Hepatocyte (in vitro differentiated cells): Measurements from ENCODE around the gene MRPL14. TPM values are rescaled to one million over a fixed set of nuclear protein-coding genes. Genes with fewer than 3 reads are reported as not detected.
A peak's percentile ranks its signal among the peaks of the same experiment; 100 is the strongest.

Source experiments
- DNase-seq: peaks from one replicate; pipeline ENCODE4 v3.0.0-alpha.2; 2016; ENCODE audit warnings: low spot score
- H2AFZ ChIP-seq: fragments of 200-600 bp; sonication (generic); 2 replicates; pipeline ENCODE4 v1.6.0; 2016; ENCODE audit warnings: antibody characterized with exemption, mild to moderate bottlenecking
- H3K27ac ChIP-seq: fragments of 200-600 bp; sonication (generic); 2 replicates; pipeline ENCODE4 v1.5.1; 2016; ENCODE audit warnings: mild to moderate bottlenecking
- H3K27me3 ChIP-seq: fragments of 200-600 bp; sonication (generic); 2 replicates; pipeline ENCODE4 v1.6.1; 2016
- H3K36me3 ChIP-seq: fragments of 200-600 bp; sonication (generic); replicated peaks from 2 replicates; pipeline ENCODE4 v1.5.1; 2016; ENCODE audit warnings: low read depth; ENCODE audit not compliant: insufficient read depth
- H3K4me1 ChIP-seq: fragments of 200-600 bp; sonication (generic); 2 replicates; pipeline ENCODE4 v1.5.1; 2016; ENCODE audit warnings: mild to moderate bottlenecking, moderate library complexity; ENCODE audit not compliant: insufficient read depth
- H3K4me2 ChIP-seq: fragments of 200-600 bp; sonication (generic); 2 replicates; pipeline ENCODE4 v1.6.0; 2016
- H3K4me3 ChIP-seq: fragments of 200-600 bp; sonication (generic); 2 replicates; pipeline ENCODE4 v1.5.1; 2016; ENCODE audit warnings: mild to moderate bottlenecking
- H3K79me2 ChIP-seq: fragments of 200-600 bp; sonication (generic); 2 replicates; pipeline ENCODE4 v1.6.0; 2017; ENCODE audit warnings: mild to moderate bottlenecking
- H3K9me2 ChIP-seq: fragments of 200-600 bp; sonication (generic); replicated peaks from 2 replicates; pipeline ENCODE4 v1.6.0; 2017; ENCODE audit warnings: mild to moderate bottlenecking; ENCODE audit not compliant: insufficient read depth
- H3K9me3 ChIP-seq: fragments of 200-600 bp; sonication (generic); 2 replicates; pipeline ENCODE4 v1.5.1; 2016; ENCODE audit warnings: low read depth, mild to moderate bottlenecking
- H4K20me1 ChIP-seq: fragments of 200-600 bp; sonication (generic); 2 replicates; pipeline ENCODE4 v1.6.0; 2016; ENCODE audit warnings: mild to moderate bottlenecking; ENCODE audit not compliant: insufficient read depth, poor library complexity, severe bottlenecking
- EZH2 ChIP-seq: fragments of 200-600 bp; sonication (generic); IDR thresholded peaks from 2 replicates; pipeline ENCODE4 v1.6.1; 2016; ENCODE audit warnings: antibody characterized with exemption, mild to moderate bottlenecking, borderline replicate concordance
- EZH2phosphoT487 ChIP-seq: fragments of 200-600 bp; sonication (generic); IDR thresholded peaks from one replicate; pipeline ENCODE4 v1.6.1; 2018; ENCODE audit warnings: antibody characterized with exemption, mild to moderate bottlenecking, low read depth, moderate library complexity; ENCODE audit not compliant: unreplicated experiment, severe bottlenecking
- WGBS: methylation state at CpG from one replicate; pipeline ENCODE4 v1.1.6; 2016; ENCODE audit warnings: low lambda C conversion rate; ENCODE audit errors: missing lambda C conversion rate; 5-methylcytosine and 5-hydroxymethylcytosine counted together
- polyA plus RNA-seq: library from polyadenylated mRNA; unstranded; fragments of >200 nt; fragmentation: Nextera tagmentation; extraction: Ambion mirVana; gene quantifications from 2 replicates; pipeline ENCODE4 v1.2.1, GENCODE V29; 2016
- total RNA-seq: library from RNA; depleted of rRNA; stranded (reverse); fragments of >200 nt; gene quantifications from 2 replicates; pipeline ENCODE4 v1.2.3, GENCODE V29; 2014
- TF ChIP-seq, protein P1 (sequence below): fragments of 200-600 bp; sonication (generic); IDR thresholded peaks from 2 replicates; pipeline ENCODE4 v1.5.1; 2016; ENCODE audit warnings: antibody characterized with exemption, mild to moderate bottlenecking; ENCODE audit not compliant: poor library complexity

The MRPL14 gene
- total and polyA plus RNA-seq, 2 experiments from 2014 or later: 58.3 to 124 TPM

DNA sequence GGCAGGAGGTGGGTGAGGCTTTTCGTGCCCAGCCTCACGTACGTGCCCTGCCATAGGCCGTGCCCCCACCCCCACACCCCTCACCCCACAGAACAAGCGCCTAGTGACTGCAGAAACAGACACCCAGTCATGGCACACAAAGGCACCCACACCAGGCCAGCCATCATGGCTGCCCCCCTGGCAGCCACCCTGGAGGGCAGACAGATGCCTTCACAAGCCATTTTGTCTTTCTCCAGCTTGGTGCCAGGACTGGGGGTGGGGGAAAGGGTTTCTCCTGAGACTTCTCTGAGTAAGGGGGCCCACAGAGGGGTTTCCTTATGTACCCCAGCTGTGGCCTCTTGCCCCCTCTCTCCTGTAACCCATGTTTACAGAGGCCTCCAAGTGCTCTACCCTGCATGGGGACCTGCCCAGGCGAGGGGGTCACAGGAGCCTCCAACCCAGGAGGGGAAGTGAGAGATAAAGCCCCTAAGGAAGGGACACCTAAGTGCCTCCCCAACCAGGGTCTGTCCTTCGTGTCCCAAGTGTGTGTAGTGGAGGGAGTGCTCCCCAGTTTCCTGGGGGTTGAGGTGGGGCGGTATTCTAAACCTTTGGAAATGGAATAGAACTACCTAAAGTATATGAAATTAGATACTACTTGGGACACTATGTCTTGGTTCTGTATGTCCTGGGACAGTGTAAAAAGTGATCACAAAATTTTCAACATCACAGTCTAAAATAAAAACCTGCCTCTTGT, 49.9 kb downstream of the MRPL14 start:
- no peaks in the 10 kb centered on the region for H3K79me2 ChIP-seq
- WGBS: 89% methylated on average over 8 of the region's 8 CpGs
- H3K9me3 ChIP-seq: no peaks in the 10 kb centered on the region
- H3K36me3 ChIP-seq: no peaks in the 10 kb centered on the region
- H3K4me1 ChIP-seq: peaks cover 31% of the 10 kb centered on the region
- H3K27ac ChIP-seq: no peak overlapping the region
- no peaks in the 10 kb centered on the region for H3K27me3 ChIP-seq
- peak overlapping the region; percentile 70 for H3K4me2 ChIP-seq
- no peaks in the 10 kb centered on the region for H4K20me1 ChIP-seq
- TF ChIP-seq EZH2 (no peak), EZH2phosphoT487 (no peak)
- TF ChIP-seq, protein P1, sequence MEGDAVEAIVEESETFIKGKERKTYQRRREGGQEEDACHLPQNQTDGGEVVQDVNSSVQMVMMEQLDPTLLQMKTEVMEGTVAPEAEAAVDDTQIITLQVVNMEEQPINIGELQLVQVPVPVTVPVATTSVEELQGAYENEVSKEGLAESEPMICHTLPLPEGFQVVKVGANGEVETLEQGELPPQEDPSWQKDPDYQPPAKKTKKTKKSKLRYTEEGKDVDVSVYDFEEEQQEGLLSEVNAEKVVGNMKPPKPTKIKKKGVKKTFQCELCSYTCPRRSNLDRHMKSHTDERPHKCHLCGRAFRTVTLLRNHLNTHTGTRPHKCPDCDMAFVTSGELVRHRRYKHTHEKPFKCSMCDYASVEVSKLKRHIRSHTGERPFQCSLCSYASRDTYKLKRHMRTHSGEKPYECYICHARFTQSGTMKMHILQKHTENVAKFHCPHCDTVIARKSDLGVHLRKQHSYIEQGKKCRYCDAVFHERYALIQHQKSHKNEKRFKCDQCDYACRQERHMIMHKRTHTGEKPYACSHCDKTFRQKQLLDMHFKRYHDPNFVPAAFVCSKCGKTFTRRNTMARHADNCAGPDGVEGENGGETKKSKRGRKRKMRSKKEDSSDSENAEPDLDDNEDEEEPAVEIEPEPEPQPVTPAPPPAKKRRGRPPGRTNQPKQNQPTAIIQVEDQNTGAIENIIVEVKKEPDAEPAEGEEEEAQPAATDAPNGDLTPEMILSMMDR: no peak
- no peak overlapping the region for H3K4me3 ChIP-seq
- DNase-seq: no peak
- no peaks in the 10 kb centered on the region for H3K9me2 ChIP-seq
- H2AFZ ChIP-seq: no peak overlapping the region

- peak overlapping the region; percentile 70 for H3K4me2 ChIP-seq
- TF ChIP-seq EZH2: no peak
- TF ChIP-seq EZH2phosphoT487: no peak
- TF ChIP-seq, protein P1: no peak
- H4K20me1 ChIP-seq: no peaks in the 10 kb centered on the region
- H3K9me3 ChIP-seq: no peaks in the 10 kb centered on the region
- H3K4me1 ChIP-seq: peaks cover 35% of the 10 kb centered on the region
- no peaks in the 10 kb centered on the region for H3K79me2 ChIP-seq
- no peaks in the 10 kb centered on the region for H3K9me2 ChIP-seq
- H3K36me3 ChIP-seq: no peaks in the 10 kb centered on the region
- H3K4me3 ChIP-seq: no peak overlapping the region
- 16% methylated on average over 44 of the region's 49 CpGs for WGBS
- no peaks in the 10 kb centered on the region for H3K27me3 ChIP-seq
- H3K27ac ChIP-seq: peak overlapping the region; percentile 21
- no peak overlapping the region for H2AFZ ChIP-seq
- DNase-seq: peak; percentile 81
Measured at GRCh38 chr6:44076356-44077213, 50.7 kb downstream of the MRPL14 start.

DNA sequence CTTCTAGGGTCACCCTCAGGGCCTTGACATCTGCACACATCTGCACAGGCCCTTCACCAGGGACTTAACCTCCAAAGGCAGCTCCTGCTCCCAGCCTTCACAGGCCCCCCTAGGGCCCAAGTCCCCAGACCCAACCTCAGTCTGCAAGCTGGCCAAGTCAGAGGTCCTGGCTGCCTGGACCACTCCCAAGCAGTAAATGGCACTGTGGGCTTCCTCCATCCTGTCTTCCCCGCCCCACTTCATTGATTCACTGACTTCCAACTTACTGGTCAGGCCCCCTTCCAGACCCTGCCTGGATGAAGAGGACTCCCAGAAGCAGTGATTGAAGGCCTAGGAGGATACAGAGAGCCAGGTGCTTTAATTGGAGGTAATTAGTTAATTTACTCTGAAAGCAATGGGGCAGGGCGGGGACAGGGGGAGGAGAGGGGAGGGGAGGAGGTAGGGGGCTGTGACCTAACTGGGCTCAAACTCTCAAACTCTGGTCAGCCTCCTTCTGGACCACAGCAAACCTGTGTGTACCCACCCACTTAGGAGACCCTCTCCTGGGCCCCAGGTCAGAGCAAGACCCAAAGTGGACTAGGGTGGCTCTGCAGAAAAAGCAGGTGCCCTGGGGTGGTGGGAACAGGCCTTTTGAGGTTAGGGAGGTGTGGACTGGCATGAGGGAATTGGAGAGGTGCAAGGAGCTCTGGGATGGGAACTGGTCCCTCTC, 51.5 kb downstream of the MRPL14 start:
- peak overlapping the region; percentile 21 for H3K27ac ChIP-seq
- H3K4me2 ChIP-seq: peak overlapping the region; percentile 70
- peaks cover 35% of the 10 kb centered on the region for H3K4me1 ChIP-seq

More for the DNA sequence above, 51.5 kb downstream of the MRPL14 start:
- H2AFZ ChIP-seq: no peak overlapping the region
- H3K9me3 ChIP-seq: no peaks in the 10 kb centered on the region
- no peaks in the 10 kb centered on the region for H3K27me3 ChIP-seq
- no peaks in the 10 kb centered on the region for H3K36me3 ChIP-seq
- WGBS: 97% methylated on average over 2 of the region's 2 CpGs
- no peaks in the 10 kb centered on the region for H4K20me1 ChIP-seq
- H3K79me2 ChIP-seq: no peaks in the 10 kb centered on the region
- no peak overlapping the region for H3K4me3 ChIP-seq
- H3K9me2 ChIP-seq: no peaks in the 10 kb centered on the region
- TF ChIP-seq EZH2phosphoT487: no peak
- TF ChIP-seq, protein P1: no peak
- TF ChIP-seq EZH2: no peak
- DNase-seq: no peak
